HCT116 (cell line): ENCODE data around the gene C1orf185.

Experiments
- EZH2 ChIP-seq: fragments of 200-600 bp; sonication (generic); IDR thresholded peaks from 2 replicates; pipeline ENCODE4 v1.6.1; 2017; ENCODE audit warnings: antibody characterized with exemption, mixed run types
- EZH2phosphoT487 ChIP-seq: fragments of 200-600 bp; IDR thresholded peaks from 2 replicates; pipeline ENCODE4 v1.6.1; 2018; ENCODE audit warnings: antibody characterized with exemption, borderline replicate concordance
- JUND ChIP-seq: IDR thresholded peaks from 2 replicates; pipeline ENCODE4 v1.6.1; 2012
- MAX ChIP-seq: IDR thresholded peaks from 2 replicates; pipeline ENCODE4 v1.6.1; 2012
- REST ChIP-seq: IDR thresholded peaks from 2 replicates; pipeline ENCODE4 v1.6.1; 2012; ENCODE audit warnings: low read depth
- TCF7L2 ChIP-seq: IDR thresholded peaks from 2 replicates; pipeline ENCODE4 v1.7.0; 2011; ENCODE audit warnings: borderline replicate concordance, inconsistent platforms; ENCODE audit not compliant: insufficient read depth, insufficient read length; ENCODE audit errors: extremely low read depth
- YY1 ChIP-seq: IDR thresholded peaks from 2 replicates; pipeline ENCODE4 v1.6.1; 2011; ENCODE audit warnings: low read length, low read depth, moderate library complexity, mild to moderate bottlenecking; ENCODE audit not compliant: insufficient replicate concordance; ENCODE audit errors: extremely low read depth

GRCh38 chr1:51086496-51087271 lies 15.3 kb upstream of the C1orf185 start:
- TF ChIP-seq JUND = no peak
- TF ChIP-seq TCF7L2 = no peak
- no peak for TF ChIP-seq REST
- no peak for TF ChIP-seq YY1
- TF ChIP-seq EZH2phosphoT487 = no peak
- no peak for TF ChIP-seq EZH2
- no peak for TF ChIP-seq MAX
